Measurements from ENCODE around the gene EDN3. TPM values are rescaled to one million over a fixed set of nuclear protein-coding genes. Genes with fewer than 3 reads are reported as not detected.

EDN3 gene
- total RNA-seq, 4 donors from 2014 or later, result 0.40 to 9.7 (median 5.5) TPM

GRCh38 chr20:59350330-59351156 lies 50.1 kb downstream of the EDN3 start:
- ATAC-seq, result no peak
- H3K27me3 ChIP-seq, result peaks cover 21% of the 10 kb centered on the region
- no peaks in the 10 kb centered on the region for H3K4me1 ChIP-seq
- TF ChIP-seq POLR2A (IDR thresholded peaks at IDR 0.05), result no peak
- TF ChIP-seq EP300 (IDR thresholded peaks at IDR 0.05), result no peak
- no peak for TF ChIP-seq CTCF (IDR thresholded peaks at IDR 0.05)
- no peak for TF ChIP-seq POLR2AphosphoS5 (IDR thresholded peaks at IDR 0.05)
- no peaks in the 10 kb centered on the region for H3K9me3 ChIP-seq
- no peaks in the 10 kb centered on the region for H3K36me3 ChIP-seq
- 26 to 54% methylated on average over 5 to 6 of the region's 10 CpGs for WGBS, 2 donors (ENCODE audit: low coverage in 1 of 2)
- H3K4me3 ChIP-seq, result no peak overlapping the region
- no peak overlapping the region for H3K27ac ChIP-seq

GRCh38 chr20:59351157-59352040 lies 51.0 kb downstream of the EDN3 start:
- H3K4me1 ChIP-seq, result no peaks in the 10 kb centered on the region
- H3K9me3 ChIP-seq, result no peaks in the 10 kb centered on the region
- TF ChIP-seq POLR2AphosphoS5 (IDR thresholded peaks at IDR 0.05) (no peak), EP300 (IDR thresholded peaks at IDR 0.05) (no peak), CTCF (IDR thresholded peaks at IDR 0.05) (no peak), POLR2A (IDR thresholded peaks at IDR 0.05) (no peak)
- H3K36me3 ChIP-seq, result no peaks in the 10 kb centered on the region
- peaks cover 25% of the 10 kb centered on the region for H3K27me3 ChIP-seq
- ATAC-seq, result no peak
- no peak overlapping the region for H3K27ac ChIP-seq
- H3K4me3 ChIP-seq, result no peak overlapping the region
- WGBS, 2 donors (ENCODE audit: low coverage in 1 of 2), result 67 to 77% methylated on average over 7 to 8 of the region's 10 CpGs

GRCh38 chr20:59352541-59352940 lies 52.1 kb downstream of the EDN3 start:
- Histone ChIP-seq H3K4me1 (no peaks in the 10 kb centered on the region), H3K27me3 (peaks cover 36% of the 10 kb centered on the region), H3K36me3 (no peaks in the 10 kb centered on the region), H3K27ac (no peak overlapping the region), H3K9me3 (no peaks in the 10 kb centered on the region), H3K4me3 (no peak overlapping the region)
- WGBS, 2 donors (ENCODE audit: low coverage in 1 of 2), result 83 to 97% methylated on average over 4 of the region's 4 CpGs
- no peak for ATAC-seq
- TF ChIP-seq CTCF (IDR thresholded peaks at IDR 0.05) (no peak), POLR2AphosphoS5 (IDR thresholded peaks at IDR 0.05) (no peak), EP300 (IDR thresholded peaks at IDR 0.05) (no peak), POLR2A (IDR thresholded peaks at IDR 0.05) (no peak)

GRCh38 chr20:59352990-59353389 lies 52.6 kb downstream of the EDN3 start:
- 76 to 91% methylated on average over 4 to 5 of the region's 9 CpGs for WGBS, 2 donors (ENCODE audit: low coverage in 1 of 2)
- Histone ChIP-seq H3K36me3 (no peaks in the 10 kb centered on the region), H3K4me1 (no peaks in the 10 kb centered on the region), H3K9me3 (no peaks in the 10 kb centered on the region), H3K27ac (no peak overlapping the region), H3K4me3 (no peak overlapping the region), H3K27me3 (peaks cover 40% of the 10 kb centered on the region)
- TF ChIP-seq CTCF (IDR thresholded peaks at IDR 0.05) (no peak), EP300 (IDR thresholded peaks at IDR 0.05) (no peak), POLR2AphosphoS5 (IDR thresholded peaks at IDR 0.05) (no peak), POLR2A (IDR thresholded peaks at IDR 0.05) (no peak)
- no peak for ATAC-seq

Data from gastroesophageal sphincter (tissue), 4 donors.